Dermis microvascular lymphatic vessel endothelial cell (primary cell): ENCODE results near the gene CFD. TPM values are rescaled to one million over a fixed set of nuclear protein-coding genes. Genes with fewer than 3 reads are reported as not detected.
"Not testable (repeated sequence)": the region's sequence is repeated elsewhere in the genome, so short reads cannot be mapped to it uniquely, and the experiment has no call there.

Experiments used
- DNase-seq, 2 donors: peaks; one replicate each; pipeline versions ENCODE4 v3.0.0 to v3.0.0-alpha.2; 2010; ENCODE audit warnings: low read depth in 2 of 2
- total RNA-seq: library from RNA; depleted of rRNA; stranded (reverse); fragments of >200 nt; gene quantifications from 2 replicates; pipeline ENCODE4 v1.2.1, GENCODE V29; 2014

CFD gene
- total RNA-seq, 1 donor from 2014 or later, result 2.2 TPM

- DNase-seq, result no peak
Observed at GRCh38 chr19:888581-889385, 29.3 kb downstream of the CFD start.

DNA sequence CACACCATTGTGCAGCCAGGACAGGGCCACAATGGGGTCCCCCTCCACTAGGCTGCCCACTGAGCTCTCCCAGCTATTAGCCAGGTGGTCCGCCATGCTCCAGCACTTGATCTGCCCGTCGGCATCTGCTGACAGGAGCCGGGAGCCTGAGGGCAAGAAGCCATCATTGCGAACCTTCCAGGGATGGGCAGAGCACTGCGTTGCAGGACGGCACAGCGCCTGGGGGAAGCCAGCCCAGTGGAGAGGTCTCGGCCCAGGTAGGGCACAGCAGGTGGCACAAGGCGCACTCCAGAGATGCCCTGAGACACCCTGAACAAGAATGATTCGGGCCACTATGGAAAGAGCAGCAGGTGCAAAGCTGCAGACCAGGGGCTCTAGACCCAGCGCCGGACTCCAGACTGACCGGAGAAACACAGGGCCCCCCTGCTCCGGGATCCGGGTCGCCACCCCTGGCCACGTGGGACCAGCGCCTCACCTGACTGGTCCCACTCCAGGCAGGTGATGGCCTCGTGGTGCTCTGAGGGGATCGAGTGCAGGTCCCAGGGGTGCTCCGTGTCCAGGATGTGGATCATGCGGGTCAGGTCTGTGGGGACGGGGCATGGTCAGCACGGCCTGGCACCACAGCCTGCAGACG lies 30.3 kb downstream of the CFD start:
- no peak for DNase-seq

DNA sequence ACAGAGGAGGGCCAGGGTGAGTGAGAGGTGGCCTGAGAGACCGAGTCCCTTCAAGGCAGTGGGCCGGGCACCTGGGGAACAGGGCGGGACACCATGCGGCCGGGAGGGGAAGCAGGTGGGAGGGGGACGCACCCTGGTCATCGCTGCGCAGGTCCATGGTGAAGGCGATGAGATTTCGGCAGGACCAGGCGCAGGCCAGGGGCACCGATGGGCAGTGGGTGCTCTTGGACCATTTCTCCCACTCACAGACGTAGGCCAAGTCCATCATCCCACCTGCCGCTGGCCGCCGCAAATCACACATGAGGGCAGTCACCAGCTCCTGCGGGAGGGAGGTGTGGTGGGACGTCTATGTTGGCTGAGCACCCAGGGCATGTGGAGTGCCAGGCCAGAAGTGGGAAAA lies 31.4 kb downstream of the CFD start:
- DNase-seq, result no peak

DNA sequence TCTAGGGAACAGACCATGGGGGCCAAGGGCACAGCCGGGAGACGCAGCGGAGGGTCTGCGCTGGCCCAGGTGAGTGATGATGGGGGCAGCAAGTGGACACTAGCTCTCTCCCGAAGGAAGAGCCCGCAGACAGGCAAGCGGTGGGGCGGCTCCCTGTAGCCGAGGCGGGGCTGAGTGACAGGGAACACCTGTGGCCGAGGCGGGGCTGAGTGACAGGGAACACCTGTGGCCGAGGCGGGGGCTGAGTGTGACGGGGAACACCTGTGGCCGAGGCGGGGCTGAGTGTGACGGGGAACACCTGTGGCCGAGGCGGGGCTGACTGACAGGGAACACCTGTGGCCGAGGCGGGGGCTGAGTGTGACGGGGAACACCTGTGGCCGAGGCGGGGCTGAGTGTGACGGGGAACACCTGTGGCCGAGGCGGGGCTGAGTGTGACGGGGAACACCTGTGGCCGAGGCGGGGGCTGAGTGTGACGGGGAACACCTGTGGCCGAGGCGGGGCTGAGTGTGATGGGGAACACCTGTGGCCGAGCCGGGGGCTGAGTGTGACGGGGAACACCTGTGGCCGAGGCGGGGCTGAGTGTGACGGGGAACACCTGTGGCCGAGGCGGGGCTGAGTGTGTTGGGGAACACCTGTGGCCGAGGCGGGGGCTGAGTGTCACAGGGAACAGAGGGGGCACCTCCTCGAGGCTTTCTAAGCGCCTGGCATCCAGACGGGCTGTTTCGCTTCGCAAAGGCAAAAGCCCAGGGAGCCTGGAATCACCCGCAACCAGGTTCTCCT lies 32.1 kb downstream of the CFD start:
- not testable (repeated sequence) for DNase-seq

- DNase-seq, result no peak
Observed at GRCh38 chr19:892243-892893, 32.9 kb downstream of the CFD start.

GRCh38 chr19:892894-893689 lies 33.6 kb downstream of the CFD start, which contains the start of the genes MED16 and RNU6-9:
MED16 (minus strand) TSS chr19:893187; CDS start chr19:891131, 2,056 bp downstream.
RNU6-9 (plus strand) TSS chr19:893484.
- peak; percentile 86 to 94 for DNase-seq

DNA sequence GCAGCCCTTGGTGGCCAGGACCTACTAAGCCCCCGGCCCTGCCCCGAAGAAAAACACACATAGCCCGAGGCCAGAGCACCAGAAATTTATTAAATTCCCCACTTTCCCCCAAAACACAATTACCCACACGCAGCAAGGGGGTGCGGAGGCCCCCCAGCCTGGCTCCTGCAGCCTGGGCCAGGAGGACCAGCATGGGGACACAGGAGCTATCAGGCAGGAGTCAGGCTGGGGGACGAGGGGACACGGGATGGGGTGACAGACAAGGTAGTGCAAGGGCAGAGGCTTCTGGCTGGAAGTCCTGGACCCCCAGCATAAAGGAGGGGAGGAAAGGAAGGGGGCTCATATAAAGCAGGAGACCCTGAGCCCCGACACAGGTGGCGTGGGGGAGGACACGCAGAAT lies 37.0 kb downstream of the CFD start:
- DNase-seq, result no peak

GRCh38 chr19:896999-897398 lies 37.5 kb downstream of the CFD start:
- no peak for DNase-seq

- no peak for DNase-seq
Observed at GRCh38 chr19:897442-898039, 38.1 kb downstream of the CFD start.

DNA sequence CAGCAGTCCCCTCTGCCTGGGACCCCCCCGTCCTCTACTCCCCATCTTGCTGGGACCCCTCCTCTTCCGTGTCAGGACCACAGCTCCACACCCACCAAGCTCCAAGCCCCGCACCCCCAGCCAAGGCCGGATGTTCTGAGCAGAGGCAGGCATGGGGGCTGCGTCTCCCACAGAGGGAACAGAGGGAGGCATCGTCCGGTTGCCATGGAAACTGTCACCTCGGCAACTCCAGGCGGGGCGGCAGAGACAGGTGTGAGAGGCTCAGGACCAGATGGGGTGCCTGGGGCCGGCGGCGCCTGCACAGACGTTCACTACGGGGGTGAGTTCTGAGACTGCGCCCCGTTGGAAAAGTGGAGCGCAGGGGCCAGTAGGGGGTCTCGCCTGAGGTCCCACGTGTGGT lies 39.2 kb downstream of the CFD start:
- DNase-seq, result no peak

GRCh38 chr19:899336-900042 lies 40.0 kb downstream of the CFD start:
- no peak for DNase-seq

DNA sequence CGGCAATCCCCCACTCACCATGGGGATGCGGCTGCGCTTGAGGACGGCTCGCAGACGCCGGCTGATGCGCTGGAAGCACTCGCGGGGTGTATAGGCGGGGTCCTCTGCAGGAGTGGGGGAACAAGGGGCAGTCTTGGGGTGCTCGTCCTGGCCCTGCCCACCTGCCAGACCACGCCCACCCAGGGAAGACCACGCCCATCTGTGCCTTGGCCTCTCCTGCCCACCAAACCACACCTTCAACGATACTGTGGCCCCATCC lies 40.5 kb downstream of the CFD start:
- no peak for DNase-seq

DNA sequence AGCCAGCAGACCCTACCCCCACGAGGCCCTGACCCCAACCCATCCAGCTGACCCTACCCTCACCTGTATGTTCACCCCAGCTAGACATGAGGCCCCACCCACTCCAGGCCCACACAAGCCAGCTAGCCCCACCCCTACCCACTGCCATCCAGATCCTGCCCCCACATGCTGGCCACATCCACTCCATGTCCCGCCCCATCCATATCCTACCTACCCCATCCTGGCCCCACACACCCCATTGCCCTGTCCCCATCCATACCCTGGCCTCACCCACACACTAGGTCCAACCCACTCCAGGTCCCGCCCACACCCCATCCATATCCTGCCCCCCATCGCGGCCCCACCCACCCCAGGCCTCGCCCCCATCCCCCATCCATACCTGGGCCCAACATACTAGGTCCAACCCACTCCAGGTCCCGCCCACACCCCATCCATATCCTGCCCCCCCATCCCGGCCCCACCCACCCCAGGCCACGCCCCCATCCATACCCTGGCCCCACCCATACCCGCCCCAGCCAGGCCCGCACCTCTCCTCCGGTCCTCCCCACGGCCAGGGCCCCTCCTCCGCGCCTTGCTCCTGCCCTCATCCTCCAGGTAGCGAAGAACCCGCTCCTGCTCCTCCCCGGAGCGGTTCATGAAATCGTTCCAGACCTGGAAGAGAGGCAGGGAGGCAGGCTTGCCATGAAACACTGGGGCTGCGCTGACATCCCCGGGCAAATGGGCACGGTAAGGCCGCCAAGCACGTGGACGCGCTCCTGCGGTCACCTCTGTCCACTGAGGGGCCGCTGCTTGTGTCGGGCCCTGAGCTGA lies 41.0 kb downstream of the CFD start:
- no peak for DNase-seq

GRCh38 chr19:901216-902092 lies 42.0 kb downstream of the CFD start:
- no peak for DNase-seq

GRCh38 chr19:902093-902370 lies 42.6 kb downstream of the CFD start:
- no peak for DNase-seq

- no peak for DNase-seq
Observed at GRCh38 chr19:902446-903226, 43.2 kb downstream of the CFD start.

GRCh38 chr19:903266-903797 lies 43.9 kb downstream of the CFD start:
- no peak for DNase-seq
